GM19025 (cell line): ENCODE measurements around the gene TMIGD2.
"Not testable (repeated sequence)": the region's sequence is repeated elsewhere in the genome, so short reads cannot be mapped to it uniquely, and the experiment has no call there.

Experiments
- ATAC-seq: cut with Tn5 transposase; IDR thresholded peaks from one replicate; pipeline ENCODE4 v1.9.1; 2021; ENCODE audit warnings: mild to moderate bottlenecking, low read depth, moderate library complexity; ENCODE audit not compliant: unreplicated experiment

Gene TMIGD2

GRCh38 chr19:4268816-4269430 lies 33.3 kb downstream of the TMIGD2 start:
- no peak for ATAC-seq

- no peak for ATAC-seq
Observed at GRCh38 chr19:4267901-4268815, 34.0 kb downstream of the TMIGD2 start.

GRCh38 chr19:4267101-4267900 lies 34.9 kb downstream of the TMIGD2 start:
- no peak for ATAC-seq

- ATAC-seq: no peak
Observed at GRCh38 chr19:4266253-4267000, 35.8 kb downstream of the TMIGD2 start.

- no peak for ATAC-seq
Observed at GRCh38 chr19:4264812-4265211, 37.4 kb downstream of the TMIGD2 start.

GRCh38 chr19:4260613-4261191 lies 41.5 kb downstream of the TMIGD2 start:
- no peak for ATAC-seq

- no peak for ATAC-seq
Observed at GRCh38 chr19:4258181-4258580, 44.0 kb downstream of the TMIGD2 start.

GRCh38 chr19:4257025-4257424 lies 45.2 kb downstream of the TMIGD2 start:
- no peak for ATAC-seq

GRCh38 chr19:4256563-4256962 lies 45.6 kb downstream of the TMIGD2 start:
- ATAC-seq: no peak

GRCh38 chr19:4246767-4247593 lies 55.2 kb downstream of the TMIGD2 start, which contains the start of gene YJU2:
Gene YJU2, plus strand, starts transcription at chr19:4247080. Its CDS starts 67 bp downstream, at chr19:4247147.
- ATAC-seq: peak; percentile 90

GRCh38 chr19:4245938-4246337 lies 56.3 kb downstream of the TMIGD2 start:
- not testable (repeated sequence) for ATAC-seq
